ENCODE results near the gene NOL8.

The NOL8 gene

GRCh38 chr9:92310562-92310961, 14.6 kb downstream of the NOL8 start:
- no peak for DNase-seq

- DNase-seq, result no peak
Measured at GRCh38 chr9:92308893-92309292, 16.3 kb downstream of the NOL8 start.

GRCh38 chr9:92300936-92301335, 24.2 kb downstream of the NOL8 start:
- no peak for DNase-seq

GRCh38 chr9:92299116-92299515, 26.0 kb downstream of the NOL8 start:
- DNase-seq, result no peak

- DNase-seq, result no peak
Measured at GRCh38 chr9:92298036-92298435, 27.1 kb downstream of the NOL8 start.

- DNase-seq, result no peak
Measured at GRCh38 chr9:92297611-92298010, 27.5 kb downstream of the NOL8 start.

GRCh38 chr9:92295827-92296258, 29.3 kb downstream of the NOL8 start:
- no peak for DNase-seq

- no peak for DNase-seq
Measured at GRCh38 chr9:92295240-92295790, 29.8 kb downstream of the NOL8 start.

- DNase-seq, result no peak
Measured at GRCh38 chr9:92294297-92294676, 30.9 kb downstream of the NOL8 start.

GRCh38 chr9:92293452-92294296, 31.5 kb downstream of the NOL8 start, which contains the start of gene IARS1:
TSS of gene IARS1 (minus strand) at chr9:92293697. CDS start at chr9:92289419, 4,278 bp downstream.
- DNase-seq, result peak; percentile 98

GRCh38 chr9:92293075-92293354, 32.1 kb downstream of the NOL8 start:
- DNase-seq, result no peak

- no peak for DNase-seq
Measured at GRCh38 chr9:92292338-92293074, 32.6 kb downstream of the NOL8 start.

- no peak for DNase-seq
Measured at GRCh38 chr9:92291577-92291976, 33.6 kb downstream of the NOL8 start.

GRCh38 chr9:92290785-92291429, 34.2 kb downstream of the NOL8 start:
- no peak for DNase-seq

- DNase-seq, result no peak
Measured at GRCh38 chr9:92289708-92290390, 35.3 kb downstream of the NOL8 start.

GRCh38 chr9:92279302-92279701, 45.8 kb downstream of the NOL8 start:
- no peak for DNase-seq

- DNase-seq, result no peak
Measured at GRCh38 chr9:92278110-92278509, 47.0 kb downstream of the NOL8 start.

- no peak for DNase-seq
Measured at GRCh38 chr9:92276331-92277032, 48.7 kb downstream of the NOL8 start.

GRCh38 chr9:92275541-92275940, 49.6 kb downstream of the NOL8 start:
- no peak for DNase-seq

- DNase-seq, result no peak
Measured at GRCh38 chr9:92270511-92270910, 54.6 kb downstream of the NOL8 start.

- DNase-seq, result no peak
Measured at GRCh38 chr9:92266486-92266885, 58.7 kb downstream of the NOL8 start.

GRCh38 chr9:92265154-92265553, 60.0 kb downstream of the NOL8 start:
- no peak for DNase-seq
